ENCODE measurements around the gene TMEM123. TPM values are rescaled to one million over a fixed set of nuclear protein-coding genes. Genes with fewer than 3 reads are reported as not detected.

TMEM123 gene
- total and polyA plus RNA-seq, 2 of the 8 experiments (the other 6 are each of a cell fraction or from before 2014, with no cell fraction given), result 75.5 to 80.1 TPM

DNA sequence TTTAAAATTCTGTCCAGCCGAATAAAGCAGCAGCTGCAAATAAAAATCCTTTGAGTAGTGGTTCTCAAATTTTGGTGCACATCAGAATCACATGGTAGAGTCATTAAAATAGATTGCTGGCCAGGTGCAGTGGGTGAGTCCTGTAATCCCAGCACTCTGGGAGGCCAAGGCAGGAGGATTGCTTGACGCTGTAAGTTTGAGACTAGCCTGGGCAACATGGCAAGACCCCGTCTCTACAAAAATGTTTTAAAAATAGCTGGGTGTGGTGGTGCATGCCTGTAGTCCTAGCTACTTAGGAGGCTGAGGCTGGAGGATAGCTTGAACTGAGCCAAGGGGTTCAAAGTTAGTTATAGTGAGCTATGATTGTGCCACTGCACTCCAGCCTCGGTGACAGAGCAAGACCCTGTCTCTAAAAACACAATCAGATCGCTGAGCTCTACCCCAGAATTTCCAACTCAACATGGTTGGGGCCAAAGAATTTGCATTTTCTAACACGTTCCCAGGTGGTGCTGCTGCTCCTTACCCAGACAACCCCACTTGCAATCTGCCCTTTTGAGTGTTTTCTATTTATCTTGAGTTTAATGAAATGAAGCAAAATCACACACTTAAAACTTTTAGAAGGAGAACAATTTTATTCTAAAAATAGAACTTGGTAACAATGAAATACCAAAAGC, 56.7 kb downstream of the TMEM123 start:
- no peak overlapping the region for H3K4me2 ChIP-seq (ENCODE audit: insufficient read depth in 1 of 2, low read depth in 2 of 2, low read length in 2 of 2)
- H3K27me3 ChIP-seq (replicated peaks in 1 of 4; ENCODE audit: control insufficient read depth in 3 of 4, extremely low read depth in 1 of 4, insufficient read depth in 3 of 4, low read length in 3 of 4), result no peaks in the 10 kb centered on the region
- H3K9ac ChIP-seq (replicated peaks in 1 of 4; ENCODE audit: extremely low read depth in 1 of 4, low read depth in 3 of 4, low read length in 3 of 4), result no peak overlapping the region
- no peaks in the 10 kb centered on the region for H3K79me1 ChIP-seq (ENCODE audit: low read depth, low read length)
- H3K4ac ChIP-seq (replicated peaks; ENCODE audit: insufficient read length, low read depth, low read length), result no peak overlapping the region
- H3K18ac ChIP-seq (ENCODE audit: extremely low read depth, low read length), result no peak overlapping the region
- H3K79me2 ChIP-seq (ENCODE audit: control insufficient read depth in 1 of 2, insufficient read depth in 2 of 2, low read length in 2 of 2), result no peaks in the 10 kb centered on the region
- no peak overlapping the region for H3K56ac ChIP-seq (replicated peaks; ENCODE audit: insufficient read length, low read depth, low read length)
- H3K36me3 ChIP-seq (ENCODE audit: control insufficient read depth in 2 of 4, insufficient read depth in 4 of 4, low read length in 3 of 4), result peaks cover 0 to 10% (median 2%) of the 10 kb centered on the region in 4 experiments; a peak in 4 of 8 replicates
- H3K23me2 ChIP-seq (ENCODE audit: low read depth, low read length), result no peaks in the 10 kb centered on the region
- 91% methylated on average over 6 of the region's 6 CpGs; no CpG with 5 or more reads in 1 of the 2 experiments for WGBS, 2 experiments (ENCODE audit: extremely low coverage in 1 of 2, insufficient coverage in 1 of 2, insufficient read length in 1 of 2, insufficient replicate concordance in 2 of 2, low coverage in 1 of 2, low lambda C conversion rate in 2 of 2, missing lambda C conversion rate in 1 of 2)
- H2BK20ac ChIP-seq (ENCODE audit: low read length), result no peak overlapping the region
- H4K20me1 ChIP-seq (replicated peaks in 1 of 2; ENCODE audit: control insufficient read depth in 1 of 2, insufficient read depth in 2 of 2, low read length in 2 of 2), result no peaks in the 10 kb centered on the region
- no peak overlapping the region for H3K14ac ChIP-seq (ENCODE audit: insufficient read length)
- no peak overlapping the region for H2BK15ac ChIP-seq (ENCODE audit: low read length)
- H4K91ac ChIP-seq (replicated peaks; ENCODE audit: insufficient read length, low read length), result no peak overlapping the region
- no peak overlapping the region for H2AFZ ChIP-seq (ENCODE audit: low read length)
- no peak overlapping the region for H3K4me3 ChIP-seq (ENCODE audit: extremely low read depth in 1 of 4, insufficient read depth in 2 of 4, low read depth in 3 of 4, low read length in 4 of 4)
- no peak for FAIRE-seq
- H3K23ac ChIP-seq (ENCODE audit: insufficient read length), result no peak overlapping the region
- H2BK12ac ChIP-seq (ENCODE audit: low read depth, low read length), result no peak overlapping the region
- ChIA-PET CTCF (ENCODE audit: partially characterized antibody) (interaction anchor here (0.7 to 1.6 kb wide), 5 partner anchors 11 to 217 kb away, joined by 3 to 5 read pairs (median 4); no protein-coding TSS in a partner anchor), POLR2A (ENCODE audit: partially characterized antibody) (no interaction called here)
- no peak overlapping the region for H4K8ac ChIP-seq (ENCODE audit: extremely low read depth, insufficient read depth, low read length)
- no peaks in the 10 kb centered on the region for H3K9me3 ChIP-seq (ENCODE audit: insufficient read depth in 2 of 2, low read depth in 1 of 2, low read length in 1 of 2)
- no peak overlapping the region for H2BK120ac ChIP-seq (replicated peaks; ENCODE audit: low read depth, low read length)
- H2AK5ac ChIP-seq (ENCODE audit: low read depth, low read length), result no peak overlapping the region
- H3K4me1 ChIP-seq (replicated peaks in 1 of 4; ENCODE audit: control insufficient read depth in 3 of 4, insufficient read depth in 4 of 4, low read length in 3 of 4), result no peaks in the 10 kb centered on the region
- TF ChIP-seq JUN (IDR thresholded peaks at IDR 0.05; ENCODE audit: low read depth, low read length) (no peak), CREB1 (IDR thresholded peaks at IDR 0.05) (no peak), POLR2A (IDR thresholded peaks at IDR 0.05; ENCODE audit: control extremely low read depth in 1 of 2, low read depth in 2 of 2, low read length in 2 of 2) (no peak)
- DNase-seq (ENCODE audit: low read depth in 1 of 2, low spot score in 2 of 2), result no peak
- H2BK5ac ChIP-seq (ENCODE audit: low read depth, low read length), result no peak overlapping the region
- no peak overlapping the region for H4K5ac ChIP-seq (ENCODE audit: insufficient read length, low read depth, low read length)
- no peak overlapping the region for H3K27ac ChIP-seq (ENCODE audit: low read depth, low read length)
